Muscle of arm (tissue), 14 donors: Measurements from ENCODE around the gene MARF1. TPM values are rescaled to one million over a fixed set of nuclear protein-coding genes. Genes with fewer than 3 reads are reported as not detected.
A peak's percentile ranks its signal among the peaks of the same experiment; 100 is the strongest.
"Not testable (repeated sequence)": the region's sequence is repeated elsewhere in the genome, so short reads cannot be mapped to it uniquely, and the experiment has no call there.

Experiments used
- DNase-seq: peaks from one replicate; pipeline ENCODE4 v3.0.0-alpha.2; 2013
- long read RNA-seq, 11 donors: transcript quantifications; one replicate each; lab custom pipeline, GENCODE V29; 2026
- polyA plus RNA-seq, 12 donors: library from polyadenylated mRNA; unstranded; fragments of 120-200 nt; gene quantifications; one replicate each; pipeline ENCODE4 v1.2.1, GENCODE V29; 2013; ENCODE audit not compliant: insufficient read length in 12 of 12

MARF1 gene, protein sequence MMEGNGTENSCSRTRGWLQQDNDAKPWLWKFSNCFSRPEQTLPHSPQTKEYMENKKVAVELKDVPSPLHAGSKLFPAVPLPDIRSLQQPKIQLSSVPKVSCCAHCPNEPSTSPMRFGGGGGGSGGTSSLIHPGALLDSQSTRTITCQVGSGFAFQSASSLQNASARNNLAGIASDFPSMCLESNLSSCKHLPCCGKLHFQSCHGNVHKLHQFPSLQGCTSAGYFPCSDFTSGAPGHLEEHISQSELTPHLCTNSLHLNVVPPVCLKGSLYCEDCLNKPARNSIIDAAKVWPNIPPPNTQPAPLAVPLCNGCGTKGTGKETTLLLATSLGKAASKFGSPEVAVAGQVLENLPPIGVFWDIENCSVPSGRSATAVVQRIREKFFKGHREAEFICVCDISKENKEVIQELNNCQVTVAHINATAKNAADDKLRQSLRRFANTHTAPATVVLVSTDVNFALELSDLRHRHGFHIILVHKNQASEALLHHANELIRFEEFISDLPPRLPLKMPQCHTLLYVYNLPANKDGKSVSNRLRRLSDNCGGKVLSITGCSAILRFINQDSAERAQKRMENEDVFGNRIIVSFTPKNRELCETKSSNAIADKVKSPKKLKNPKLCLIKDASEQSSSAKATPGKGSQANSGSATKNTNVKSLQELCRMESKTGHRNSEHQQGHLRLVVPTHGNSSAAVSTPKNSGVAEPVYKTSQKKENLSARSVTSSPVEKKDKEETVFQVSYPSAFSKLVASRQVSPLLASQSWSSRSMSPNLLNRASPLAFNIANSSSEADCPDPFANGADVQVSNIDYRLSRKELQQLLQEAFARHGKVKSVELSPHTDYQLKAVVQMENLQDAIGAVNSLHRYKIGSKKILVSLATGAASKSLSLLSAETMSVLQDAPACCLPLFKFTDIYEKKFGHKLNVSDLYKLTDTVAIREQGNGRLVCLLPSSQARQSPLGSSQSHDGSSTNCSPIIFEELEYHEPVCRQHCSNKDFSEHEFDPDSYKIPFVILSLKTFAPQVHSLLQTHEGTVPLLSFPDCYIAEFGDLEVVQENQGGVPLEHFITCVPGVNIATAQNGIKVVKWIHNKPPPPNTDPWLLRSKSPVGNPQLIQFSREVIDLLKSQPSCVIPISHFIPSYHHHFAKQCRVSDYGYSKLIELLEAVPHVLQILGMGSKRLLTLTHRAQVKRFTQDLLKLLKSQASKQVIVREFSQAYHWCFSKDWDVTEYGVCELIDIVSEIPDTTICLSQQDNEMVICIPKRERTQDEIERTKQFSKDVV (N-terminal part only)
- 10 to 100 TPM in 11 of 12 donors, not detected in 1; 29.0 to 58.9 (median 38.2) TPM for polyA plus RNA-seq
- long read RNA-seq, donor 1, full-length matches to known transcripts = 6 of 21 reads
- long read RNA-seq, donor 1, partial matches to known transcripts = 15 of 21 reads
- long read RNA-seq, donor 1, other reads (novel, unspliced or antisense) = 0 of 21 reads
- long read RNA-seq, donor 2, partial matches to known transcripts = 7 of 8 reads
- long read RNA-seq, donor 2, other reads (novel, unspliced or antisense) = 0 of 8 reads
- long read RNA-seq, donor 3, full-length matches to known transcripts = 5 of 11 reads
- long read RNA-seq, donor 3, partial matches to known transcripts = 6 of 11 reads
- long read RNA-seq, donor 3, other reads (novel, unspliced or antisense) = 0 of 11 reads
- long read RNA-seq, donor 4, partial matches to known transcripts = 0 of 2 reads
- long read RNA-seq, donor 4, other reads (novel, unspliced or antisense) = 0 of 2 reads
- long read RNA-seq, donor 5, full-length matches to known transcripts = 8 of 20 reads
- long read RNA-seq, donor 5, partial matches to known transcripts = 12 of 20 reads
- long read RNA-seq, donor 5, other reads (novel, unspliced or antisense) = 0 of 20 reads
- long read RNA-seq, donor 6, full-length matches to known transcripts = 2 of 7 reads
- long read RNA-seq, donor 6, partial matches to known transcripts = 5 of 7 reads
- long read RNA-seq, donor 6, other reads (novel, unspliced or antisense) = 0 of 7 reads
- long read RNA-seq, donor 7, partial matches to known transcripts = 13 of 15 reads
- long read RNA-seq, donor 7, other reads (novel, unspliced or antisense) = 0 of 15 reads
- long read RNA-seq, donor 8, transcript MARF1-209 (2 exons, 489 nt) = major isoform, 5 of 12 reads
- long read RNA-seq, donor 8, partial matches to known transcripts = 7 of 12 reads
- long read RNA-seq, donor 8, other reads (novel, unspliced or antisense) = 0 of 12 reads
- long read RNA-seq, donor 9, full-length matches to known transcripts = 2 of 7 reads
- long read RNA-seq, donor 9, partial matches to known transcripts = 5 of 7 reads
- long read RNA-seq, donor 9, other reads (novel, unspliced or antisense) = 0 of 7 reads
- long read RNA-seq, donor 10, full-length matches to known transcripts = 5 of 14 reads
- long read RNA-seq, donor 10, partial matches to known transcripts = 9 of 14 reads
- long read RNA-seq, donor 10, other reads (novel, unspliced or antisense) = 0 of 14 reads
- long read RNA-seq, donor 11, partial matches to known transcripts = 8 of 10 reads
- long read RNA-seq, donor 11, other reads (novel, unspliced or antisense) = 0 of 10 reads

DNA sequence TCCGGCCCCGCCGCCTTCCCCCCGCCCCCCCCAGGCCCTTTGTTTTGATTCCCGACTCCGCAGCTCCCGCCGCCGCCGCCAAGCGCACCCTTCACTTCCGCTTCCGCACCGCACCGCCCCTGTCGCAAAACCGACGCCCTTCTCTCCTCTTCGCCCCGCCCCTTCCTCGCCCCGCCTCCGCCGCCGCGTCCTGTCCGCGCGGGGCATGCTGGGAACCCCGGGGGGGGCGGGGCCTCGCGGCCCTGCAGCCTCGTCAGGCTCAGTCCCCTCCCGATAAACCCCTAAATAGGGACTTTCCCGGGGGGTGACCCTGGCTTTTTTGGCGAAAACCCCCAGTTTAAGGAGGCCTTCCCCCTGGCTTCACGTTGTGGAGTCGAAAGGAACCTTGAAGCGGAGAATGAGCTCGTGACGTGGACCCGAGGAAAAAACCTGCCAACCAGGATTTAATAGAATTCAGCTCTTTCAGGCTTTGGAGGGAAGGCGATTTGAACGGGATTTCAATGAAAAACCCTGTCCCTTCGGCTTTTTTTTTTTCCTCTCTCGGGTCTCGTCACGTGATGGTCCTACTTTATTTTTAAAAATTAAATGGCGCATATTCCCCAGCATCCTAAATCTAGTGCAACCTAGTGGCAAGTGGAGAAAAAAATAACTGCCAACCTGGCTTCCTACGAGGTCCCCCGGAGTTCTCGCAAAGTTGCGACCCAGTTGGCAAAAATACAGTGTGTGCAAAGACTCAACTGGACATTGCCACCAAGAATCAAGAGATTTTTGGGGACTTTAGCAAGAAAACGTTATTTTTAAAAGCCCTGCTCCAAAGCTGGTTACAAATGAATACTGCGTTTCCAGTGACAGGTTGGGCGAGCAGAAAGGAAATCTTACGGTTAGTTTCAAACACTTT lies at the start of gene MARF1:
TSS of gene MARF1 (minus strand) at position 107 of the 898 bp plus-strand sequence. CDS start 3,921 bp downstream, outside the sequence.
- peak; percentile 95 for DNase-seq

GRCh38 chr16:15692508-15692907 lies 49.6 kb upstream of the MARF1 start:
- not testable (repeated sequence) for DNase-seq

- DNase-seq = no peak
These were observed 48.1 kb upstream of the MARF1 start for GRCh38 chr16:15691046-15691445.

GRCh38 chr16:15690296-15690695 lies 47.3 kb upstream of the MARF1 start:
- no peak for DNase-seq

DNA sequence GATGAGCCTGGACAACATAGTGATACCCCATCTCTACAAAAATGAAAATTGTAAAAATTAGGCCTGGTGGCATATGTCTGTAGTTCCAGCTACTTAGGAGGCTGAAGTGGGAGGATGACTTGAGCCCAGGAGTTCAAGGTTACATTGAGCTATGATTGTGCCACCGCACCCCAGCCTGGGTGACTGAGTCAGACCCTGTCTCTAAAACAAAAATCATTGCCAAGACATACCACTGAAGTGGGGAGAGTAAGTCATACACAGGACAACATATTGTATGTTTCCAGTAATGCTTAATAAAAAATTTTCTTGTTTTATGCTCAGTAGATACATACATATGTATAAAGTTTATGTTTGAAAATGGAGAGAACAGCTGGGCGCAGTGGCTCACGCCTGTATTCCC lies 46.3 kb upstream of the MARF1 start:
- no peak for DNase-seq

- no peak for DNase-seq
These were observed 43.3 kb upstream of the MARF1 start for GRCh38 chr16:15686287-15686686.

DNA sequence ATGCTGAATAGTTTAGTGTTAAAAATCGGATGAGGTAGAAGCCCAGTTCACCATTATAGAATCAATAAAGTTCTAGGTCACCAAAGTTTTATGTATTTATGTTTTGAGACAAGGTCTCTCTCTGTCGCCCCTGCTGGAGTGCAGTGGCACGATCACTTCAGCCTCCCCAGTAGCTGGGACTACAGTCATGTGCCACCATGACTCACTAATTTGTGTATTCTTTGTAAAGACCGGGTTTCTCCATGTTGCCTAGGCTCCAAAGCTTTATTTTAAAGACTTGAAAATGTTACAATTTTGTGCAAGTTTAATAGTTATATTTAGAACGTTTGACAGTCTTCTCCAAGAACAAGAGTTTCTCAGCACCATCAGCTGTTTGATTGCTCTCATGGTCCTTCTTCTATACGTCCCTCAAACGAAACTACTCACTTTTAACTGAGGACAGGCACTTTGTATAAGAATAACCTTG lies 39.2 kb upstream of the MARF1 start:
- DNase-seq = no peak

- no peak for DNase-seq
These were observed 34.5 kb upstream of the MARF1 start for GRCh38 chr16:15677447-15677846.

DNA sequence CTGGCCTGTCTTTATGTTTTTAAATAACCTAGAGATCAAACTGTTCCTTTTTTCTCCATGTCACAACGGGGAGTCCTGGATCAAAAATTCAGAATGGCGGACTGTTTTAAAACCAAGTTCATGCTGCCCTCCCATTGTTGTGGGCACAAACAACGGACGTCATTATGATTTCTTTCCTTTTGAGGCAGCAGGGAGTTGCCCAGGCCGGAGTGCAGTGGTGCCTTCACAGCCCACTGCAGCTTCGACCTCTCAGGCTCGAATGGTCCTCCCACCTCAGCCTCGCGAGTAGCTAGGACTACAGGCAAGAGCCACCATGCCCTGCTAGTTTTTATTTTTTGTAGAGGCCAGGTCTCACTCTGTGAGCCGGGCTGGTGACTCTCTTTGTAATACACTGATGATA lies 33.6 kb upstream of the MARF1 start:
- no peak for DNase-seq

DNA sequence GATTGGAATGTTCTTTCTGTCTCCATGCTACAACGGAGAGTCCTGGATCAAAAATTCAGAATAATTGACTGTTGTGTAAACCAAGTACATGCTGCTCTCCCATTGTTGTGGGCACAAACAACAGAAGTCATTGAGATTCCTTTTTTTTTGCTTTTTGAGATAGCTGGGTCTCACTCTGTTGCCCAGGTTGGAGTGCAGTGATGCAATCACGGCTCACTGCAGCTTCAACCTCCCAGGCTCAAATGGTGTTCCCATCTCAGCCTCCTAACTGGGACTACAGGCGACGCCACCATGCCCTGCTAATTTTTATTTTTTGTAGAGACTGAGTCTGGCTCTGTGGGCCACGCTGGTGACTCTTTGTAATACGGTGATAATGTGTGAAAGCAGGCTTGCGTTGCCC lies 31.6 kb upstream of the MARF1 start:
- no peak for DNase-seq

DNA sequence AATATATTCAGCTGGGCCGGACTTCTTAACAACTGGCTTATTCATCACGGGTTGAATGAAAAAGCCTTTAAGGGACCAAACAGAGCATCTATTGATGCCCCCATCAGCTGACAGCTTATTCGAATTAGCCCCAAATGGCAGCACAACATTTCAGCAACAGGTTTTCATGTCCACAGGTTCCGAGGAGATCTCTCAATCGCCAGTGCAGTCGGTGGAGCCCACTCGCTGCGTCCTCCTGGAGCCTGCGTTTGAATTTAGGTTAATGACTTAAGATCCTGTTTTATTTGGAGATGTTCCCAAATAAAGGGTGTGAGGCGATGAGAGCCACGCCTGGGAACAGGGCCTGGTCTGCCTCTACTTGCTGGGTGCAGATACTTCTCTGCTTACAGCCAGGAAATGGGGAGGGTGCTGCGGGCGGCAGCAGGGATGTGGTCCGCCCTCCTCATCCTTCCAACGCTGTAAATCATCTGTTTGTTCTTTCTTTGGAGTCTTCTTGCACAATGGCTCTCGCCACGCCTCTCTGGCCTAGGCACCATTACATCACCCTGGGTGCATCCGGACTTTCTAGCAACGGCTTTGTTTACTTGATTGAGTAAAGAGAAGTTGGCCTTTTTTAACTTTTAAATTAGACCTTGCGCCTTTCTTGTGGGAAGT lies 29.7 kb upstream of the MARF1 start:
- DNase-seq = peak; percentile 71

DNA sequence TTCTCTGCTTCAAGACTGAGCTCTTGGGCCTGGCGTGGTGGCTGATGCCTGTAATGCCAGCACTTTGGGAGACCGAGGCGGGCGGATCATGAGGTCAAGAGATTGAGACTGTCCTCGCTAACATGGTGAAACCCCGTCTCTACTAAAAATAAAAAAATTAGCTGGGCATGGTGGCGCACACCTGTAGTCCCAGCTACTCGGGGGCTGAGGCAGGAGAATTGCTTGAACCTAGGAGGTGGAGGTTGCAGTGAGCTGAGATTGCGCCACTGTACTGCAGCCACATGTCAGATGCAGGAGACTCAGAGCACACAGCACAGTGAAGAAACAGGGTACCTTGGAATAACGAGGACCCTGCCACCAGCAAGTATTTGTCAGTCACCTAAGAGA lies 29.2 kb upstream of the MARF1 start:
- not testable (repeated sequence) for DNase-seq

DNA sequence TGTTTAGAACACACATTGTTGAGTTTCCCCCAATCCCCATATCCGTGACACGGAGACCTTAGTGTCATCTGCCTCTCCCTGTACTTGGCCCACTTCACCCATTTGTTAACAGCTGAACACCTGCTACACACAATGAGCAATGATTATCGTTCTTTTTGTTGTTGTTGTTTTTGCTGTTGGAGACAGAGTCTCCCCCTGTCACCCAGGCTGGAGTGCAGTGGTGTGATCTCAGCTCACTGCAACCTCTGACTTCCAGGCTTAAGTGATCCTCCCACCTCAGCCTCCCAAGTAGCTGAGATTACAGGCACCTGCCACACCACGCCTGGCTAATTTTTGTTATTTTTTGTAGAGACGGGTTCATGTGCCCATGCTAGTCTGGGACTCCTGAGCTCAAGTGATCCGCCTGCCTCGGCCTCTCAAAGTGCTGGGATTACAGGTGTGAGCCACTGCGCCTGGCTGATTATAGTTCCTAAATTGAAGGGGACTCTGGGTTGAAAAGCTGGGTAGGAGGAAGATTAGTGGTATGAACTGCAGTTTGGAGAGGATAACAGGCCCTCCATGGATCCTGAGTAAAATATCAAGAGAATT lies 28.7 kb upstream of the MARF1 start:
- no peak for DNase-seq

GRCh38 chr16:15667091-15667742 lies 24.3 kb upstream of the MARF1 start:
- DNase-seq = no peak

- DNase-seq = no peak
These were observed 22.2 kb upstream of the MARF1 start for GRCh38 chr16:15665107-15665506.

DNA sequence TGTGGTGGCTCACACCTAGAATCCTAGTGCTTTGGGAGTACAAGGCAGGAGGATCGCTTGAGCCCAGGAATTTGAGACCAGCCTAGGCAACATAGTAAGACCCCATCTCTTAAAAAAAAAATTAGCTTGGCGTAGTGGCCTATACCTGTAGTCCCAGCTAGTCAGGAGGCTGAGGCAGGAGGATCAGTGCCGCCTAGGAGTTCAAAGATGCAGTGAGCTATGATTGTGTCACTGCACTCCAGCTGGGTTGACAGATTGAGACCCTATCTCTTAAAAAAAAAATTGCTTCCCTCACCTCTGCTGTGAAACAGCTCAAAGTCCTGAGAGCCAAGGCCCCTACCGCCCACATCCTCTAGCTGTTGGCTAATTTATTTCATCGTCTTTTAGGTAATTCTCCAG lies 17.2 kb upstream of the MARF1 start:
- no peak for DNase-seq
